HG03135 (cell line): ENCODE results near the gene CCDC201.
"Not testable (repeated sequence)": the region's sequence is repeated elsewhere in the genome, so short reads cannot be mapped to it uniquely, and the experiment has no call there.

Experiments used
- ATAC-seq: cut with Tn5 transposase; IDR thresholded peaks from one replicate; pipeline ENCODE4 v1.9.1; 2021; ENCODE audit warnings: mild to moderate bottlenecking, moderate library complexity; ENCODE audit not compliant: unreplicated experiment

Gene CCDC201

DNA sequence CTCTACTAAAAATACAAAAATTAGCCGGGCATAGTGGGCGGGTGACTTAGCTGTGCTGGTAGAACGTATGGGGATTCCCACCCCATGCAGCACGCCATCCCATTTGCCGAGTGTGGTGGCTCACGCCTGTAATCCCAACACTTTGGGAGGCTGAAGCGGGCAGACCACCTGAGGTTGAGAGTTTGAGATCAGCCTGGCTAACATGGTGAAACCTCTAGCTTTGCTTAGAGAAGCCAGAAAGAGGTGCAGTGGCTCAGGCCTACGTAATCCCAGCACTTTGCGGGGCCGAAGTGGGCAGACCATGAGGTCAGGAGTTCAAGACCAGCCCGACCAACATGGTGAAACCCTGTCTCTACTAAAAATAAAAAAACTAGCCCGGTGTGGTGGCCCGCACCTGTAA lies 45.2 kb downstream of the CCDC201 start:
- not testable (repeated sequence) for ATAC-seq

DNA sequence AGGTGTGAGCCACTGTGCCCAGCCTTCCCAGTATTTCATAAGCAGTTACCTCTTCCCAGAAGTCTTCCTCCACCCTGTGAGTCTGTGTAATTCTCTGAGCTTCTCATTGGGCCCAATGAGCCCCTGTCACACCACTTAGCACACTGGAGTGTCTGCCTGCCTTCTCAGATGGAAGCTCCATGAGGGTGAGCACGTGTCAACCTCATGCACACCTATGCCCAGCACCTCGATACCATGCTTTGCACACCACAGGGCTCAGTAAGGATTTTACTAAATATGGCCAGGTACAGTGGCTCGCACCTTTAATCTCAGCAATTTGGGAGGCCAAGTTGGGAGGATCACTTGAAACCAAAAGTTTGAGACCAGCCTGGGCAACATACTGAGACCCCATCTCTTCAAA lies 46.3 kb downstream of the CCDC201 start:
- not testable (repeated sequence) for ATAC-seq

DNA sequence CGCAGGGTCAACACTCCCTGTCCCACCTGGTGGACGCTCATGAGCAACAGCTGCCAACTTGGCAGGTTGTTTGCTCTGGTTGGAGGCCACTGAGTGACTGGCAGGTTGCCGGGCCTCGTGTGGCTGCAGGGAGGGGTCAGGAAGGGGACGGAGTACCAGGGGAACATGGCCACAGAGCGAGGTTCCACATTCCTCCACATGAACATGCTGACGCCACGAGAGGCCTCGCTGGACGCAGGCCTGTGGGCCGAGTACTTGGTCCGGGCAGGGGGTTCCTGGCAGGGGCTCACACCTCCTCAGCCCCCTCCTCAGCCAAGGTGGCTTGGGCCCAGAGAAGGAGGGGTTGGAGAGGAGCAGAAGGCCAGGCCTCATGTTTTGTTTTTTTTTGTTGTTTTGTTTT lies 54.1 kb downstream of the CCDC201 start:
- ATAC-seq = not testable (repeated sequence)

DNA sequence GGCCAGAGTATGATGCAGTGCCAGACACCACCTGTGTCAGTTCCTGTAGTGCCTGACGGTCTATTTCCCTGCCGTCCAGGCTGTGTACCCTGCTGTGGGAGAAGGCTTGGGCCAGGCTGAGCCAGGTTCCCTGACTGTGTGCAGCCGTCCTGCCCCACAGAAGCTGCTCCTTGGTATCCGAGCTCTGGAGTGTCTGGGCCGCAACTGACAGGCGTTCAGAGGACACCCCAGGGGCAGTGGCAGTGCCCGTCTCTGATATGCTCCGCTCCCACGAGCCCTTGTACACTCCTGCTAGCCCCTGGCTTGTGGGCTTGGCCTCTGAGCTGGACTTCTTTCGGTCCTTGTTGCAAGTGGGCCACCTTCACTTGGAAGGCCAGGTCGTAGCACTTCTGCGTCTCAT lies 55.0 kb downstream of the CCDC201 start:
- ATAC-seq = not testable (repeated sequence)

DNA sequence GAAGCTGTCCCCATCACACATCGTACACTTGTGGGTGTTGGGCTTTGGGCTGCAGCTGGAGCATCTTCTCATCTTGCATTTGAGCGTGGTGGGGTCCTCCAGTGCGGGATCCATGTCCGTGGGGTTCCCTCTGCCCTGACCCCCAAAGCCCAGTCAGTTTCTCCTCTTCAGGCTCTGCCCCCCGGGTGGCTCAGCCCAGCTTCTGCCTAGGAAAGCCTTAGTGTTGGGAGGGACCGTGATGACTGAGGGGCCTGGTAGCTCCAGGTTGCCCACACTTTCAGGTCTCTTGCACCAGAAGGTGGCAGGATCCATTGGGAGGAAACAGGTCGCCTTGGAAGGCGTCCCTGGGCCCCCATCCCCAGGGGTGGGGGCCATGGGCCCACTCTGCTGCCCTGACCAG lies 55.9 kb downstream of the CCDC201 start:
- not testable (repeated sequence) for ATAC-seq

DNA sequence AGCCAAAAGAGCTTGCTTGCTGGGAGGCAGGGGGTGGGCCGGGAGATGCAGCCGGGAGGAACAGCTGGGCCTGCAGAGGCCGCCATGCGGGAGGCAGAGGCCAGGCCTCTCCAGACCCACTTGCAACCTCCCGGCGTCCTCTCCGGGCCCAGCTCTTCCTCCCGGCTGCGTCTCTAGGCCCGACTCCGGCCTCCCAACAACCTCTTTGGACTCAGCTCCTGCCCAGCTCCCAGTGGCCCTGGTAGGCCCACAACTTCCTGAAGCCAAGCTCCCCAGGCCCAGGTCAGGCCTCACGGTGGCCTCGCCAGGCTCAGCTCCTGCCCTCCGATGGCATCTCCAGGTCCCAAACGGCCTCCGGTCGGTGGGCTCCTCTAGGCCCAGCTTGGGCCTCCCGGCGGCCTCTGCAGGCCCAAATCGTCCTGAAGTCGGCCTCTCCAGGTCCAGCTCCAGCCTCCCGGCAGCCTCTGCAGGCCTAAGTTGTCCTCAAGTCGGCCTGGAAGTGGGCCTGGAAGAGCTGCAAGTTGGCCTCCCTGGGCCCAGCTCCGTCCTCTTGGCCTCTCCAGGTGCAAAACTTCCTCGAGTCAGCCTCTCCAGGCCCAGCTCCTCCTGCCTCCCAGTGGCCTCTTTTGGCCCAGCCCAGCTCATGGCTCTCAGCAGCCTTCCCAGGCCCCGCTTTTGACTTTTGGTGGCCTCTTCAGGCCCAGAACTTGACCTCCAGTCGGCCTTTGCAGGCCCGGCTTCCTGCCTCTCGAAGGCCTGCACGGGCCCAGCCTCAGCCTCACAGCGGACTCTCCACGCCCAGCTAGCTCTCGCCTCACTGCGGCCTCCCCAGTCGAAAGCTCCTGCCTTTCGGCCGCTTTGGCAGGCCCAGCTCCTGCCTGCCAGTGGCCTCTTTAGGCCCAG lies 58.4 kb downstream of the CCDC201 start:
- ATAC-seq = not testable (repeated sequence)

DNA sequence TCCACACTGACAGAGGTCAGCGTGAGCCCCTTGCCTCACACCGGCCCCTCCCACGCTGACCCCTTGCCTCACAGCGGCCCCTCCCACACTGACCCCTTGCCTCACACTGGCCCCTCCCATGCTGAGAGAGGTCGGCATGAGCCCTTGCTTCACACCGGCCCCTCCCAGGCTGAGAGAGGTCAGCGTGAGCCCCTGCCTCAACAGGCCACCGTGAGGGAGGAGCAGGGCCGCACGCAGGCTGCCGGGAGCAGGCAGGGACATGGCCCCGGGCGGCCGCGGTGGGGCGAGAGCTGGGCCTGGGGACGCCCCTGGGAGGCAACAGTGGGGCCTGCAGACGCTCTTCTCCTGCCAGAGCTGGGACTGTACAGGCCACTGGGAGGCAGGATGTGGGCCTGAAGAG lies 59.1 kb downstream of the CCDC201 start:
- ATAC-seq = not testable (repeated sequence)

GRCh38 chr7:45812946-45813345 lies 59.9 kb downstream of the CCDC201 start:
- ATAC-seq = no peak

- ATAC-seq = not testable (repeated sequence)
Observed at GRCh38 chr7:45811652-45812234, 61.1 kb downstream of the CCDC201 start.

- not testable (repeated sequence) for ATAC-seq
Observed at GRCh38 chr7:45810451-45811005, 62.4 kb downstream of the CCDC201 start.
